Measurements from ENCODE around the gene AVPI1. TPM values are rescaled to one million over a fixed set of nuclear protein-coding genes. Genes with fewer than 3 reads are reported as not detected.

The AVPI1 gene
- total and polyA plus RNA-seq, 10 of the 15 experiments (the other 5 are each of a cell fraction or from before 2014, with no cell fraction given) = 0.08 to 1.4 (median 0.84) TPM

GRCh38 chr10:97676770-97677581 is 10.1 kb downstream of the AVPI1 start:
- H3K27me3 ChIP-seq (replicated peaks in 1 of 2; ENCODE audit: control insufficient read depth in 2 of 2, insufficient read depth in 2 of 2, low read length in 1 of 2) = no peaks in the 10 kb centered on the region
- FAIRE-seq = peak; percentile 84
- H2AFZ ChIP-seq (ENCODE audit: control insufficient read depth, low read depth, low read length) = peak overlapping the region; percentile 21; the same call in 1 of the 2 replicates
- ChIA-PET RAD21 (ENCODE audit: unreplicated experiment) (interaction anchor here (0.7 to 2.1 kb wide), 11 partner anchors 10 to 364 kb away, joined by 3 to 10 read pairs (median 4); partner anchors contain the start of gene AVPI1), POLR2A (interaction anchor here (0.6 kb wide), 1 partner anchor 75 kb away, joined by 3 read pairs; no protein-coding TSS in a partner anchor), CTCF (interaction anchor here (0.6 to 6.5 kb wide), 24 partner anchors 9 to 489 kb away, joined by 3 to 60 read pairs (median 3); partner anchors contain the start of genes AVPI1 and ZFYVE27), SMC1A (ENCODE audit: uncharacterized antibody, unreplicated experiment) (interaction anchor here (0.7 to 4.4 kb wide), 8 partner anchors 10 to 364 kb away, joined by 3 to 19 read pairs (median 6); partner anchors contain the start of gene AVPI1)
- 0 out of 2 replicates have a peak overlapping the region, but pooled peaks have one; percentile 6 for H3K27ac ChIP-seq (ENCODE audit: control insufficient read depth, insufficient read depth)
- DNase-seq (ENCODE audit: low read depth, low spot score) = no peak
- no peak overlapping the region for H3K4me3 ChIP-seq
- intact Hi-C loops (cut with micrococcal nuclease; ENCODE audit: unreplicated experiment) (loop anchor here (1.0 kb wide), 1 partner anchor 54 kb away; no protein-coding TSS in a partner anchor), in situ Hi-C loops (cut with MboI) (loop anchor here (5.0 kb wide), 1 partner anchor 55 kb away; no protein-coding TSS in a partner anchor)
- no peak overlapping the region for H3K9ac ChIP-seq (ENCODE audit: control insufficient read depth, insufficient read depth, low read length)
- H4K20me1 ChIP-seq (ENCODE audit: control insufficient read depth, insufficient read depth) = no peaks in the 10 kb centered on the region
- peaks cover 5 to 8% of the 10 kb centered on the region in 2 experiments; a peak in 3 of 4 replicates for H3K36me3 ChIP-seq (ENCODE audit: control insufficient read depth in 2 of 2, insufficient read depth in 2 of 2, low read length in 1 of 2)
- no peaks in the 10 kb centered on the region for H3K9me3 ChIP-seq (replicated peaks; ENCODE audit: control insufficient read depth, insufficient read depth, low read length)
- peaks cover 12% of the 10 kb centered on the region for H3K4me1 ChIP-seq (ENCODE audit: control insufficient read depth, insufficient read depth, low read length)
- BruUV-seq (replicated peaks) = no TSS peak
- 74% methylated on average over 2 of the region's 2 CpGs for WGBS (ENCODE audit: insufficient coverage, insufficient replicate concordance, low lambda C conversion rate, missing lambda C conversion rate)
- peak; percentile 95 for ATAC-seq
- no peaks in the 10 kb centered on the region for H3K79me2 ChIP-seq (ENCODE audit: control insufficient read depth, insufficient read depth, low read length)
- H3K4me2 ChIP-seq (ENCODE audit: control insufficient read depth, insufficient read depth) = 0 out of 2 replicates have a peak overlapping the region, but pooled peaks have one; percentile 28
- TF ChIP-seq USF2 (IDR thresholded peaks at IDR 0.05; ENCODE audit: borderline replicate concordance, low read depth, low read length) = no peak
- TF ChIP-seq SMC3 (IDR thresholded peaks at IDR 0.05; ENCODE audit: borderline replicate concordance, low read length) = peak; percentile 56; the same call in 1 of the 2 replicates
- peak; percentile 56; the same call in 1 of the 2 replicates for TF ChIP-seq MTA3 (IDR thresholded peaks at IDR 0.05; ENCODE audit: borderline replicate concordance, low read length)
- no peak for TF ChIP-seq NFXL1 (IDR thresholded peaks at IDR 0.05; ENCODE audit: borderline replicate concordance)
- peak; percentile 20; the same call in 1 of the 2 replicates for TF ChIP-seq POLR2A (IDR thresholded peaks at IDR 0.05; ENCODE audit: low read depth, low read length)
- TF ChIP-seq IKZF1 (conservative IDR thresholded peaks at IDR 0.05) = no peak
- peak; percentile 81 for TF ChIP-seq RAD21 (IDR thresholded peaks at IDR 0.05; ENCODE audit: insufficient read depth, low read depth, low read length)
- no peak for TF ChIP-seq BCL3 (IDR thresholded peaks at IDR 0.05; ENCODE audit: borderline replicate concordance, insufficient read depth, low read depth, low read length, poor library complexity, severe bottlenecking)
- TF ChIP-seq POLR2AphosphoS5 (IDR thresholded peaks at IDR 0.05; ENCODE audit: low read length) = no peak
- TF ChIP-seq ZBTB33 (IDR thresholded peaks at IDR 0.05) = no peak
- TF ChIP-seq SPI1 (IDR thresholded peaks at IDR 0.05; ENCODE audit: borderline replicate concordance, insufficient read depth, low read depth, low read length) = 0 out of 2 replicates have a peak, but pooled peaks have one; percentile 48
- no peak for TF ChIP-seq DPF2 (IDR thresholded peaks at IDR 0.05)
- TF ChIP-seq RFX5 (IDR thresholded peaks at IDR 0.05; ENCODE audit: low read depth, low read length) = no peak
- TF ChIP-seq RELA (IDR thresholded peaks at IDR 0.05; ENCODE audit: borderline replicate concordance, partially characterized antibody) = no peak
- no peak for TF ChIP-seq IRF3 (IDR thresholded peaks at IDR 0.05)
- TF ChIP-seq POU2F2 (IDR thresholded peaks at IDR 0.05; ENCODE audit: borderline replicate concordance, low read depth, low read length) = peak; percentile 65; the same call in 1 of the 3 replicates
